NT2/D1 (cell line): ENCODE results near the gene RPL10A.
"Not testable (repeated sequence)": the region's sequence is repeated elsewhere in the genome, so short reads cannot be mapped to it uniquely, and the experiment has no call there.

Experiments
- DNase-seq: peaks from one replicate; pipeline ENCODE4 v3.0.0-alpha.2; 2011; ENCODE audit warnings: low read depth, low spot score
- H3K27me3 ChIP-seq: 2 replicates; pipeline ENCODE4 v1.6.0; 2011; ENCODE audit warnings: mild to moderate bottlenecking; ENCODE audit not compliant: insufficient read length, insufficient read depth
- H3K36me3 ChIP-seq: 2 replicates; pipeline ENCODE4 v1.6.1; 2011; ENCODE audit warnings: mild to moderate bottlenecking, low read length, mixed read lengths; ENCODE audit not compliant: insufficient read depth, insufficient read length
- H3K4me1 ChIP-seq: 2 replicates; pipeline ENCODE4 v1.5.1; 2011; ENCODE audit not compliant: insufficient read depth, insufficient read length
- H3K4me3 ChIP-seq: 2 replicates; pipeline ENCODE4 v1.5.1; 2011; ENCODE audit warnings: low read depth; ENCODE audit not compliant: insufficient read length
- H3K9ac ChIP-seq: 2 replicates; pipeline ENCODE4 v1.6.0; 2011; ENCODE audit warnings: low read depth; ENCODE audit not compliant: insufficient read length
- H3K9me3 ChIP-seq: 2 replicates; pipeline ENCODE4 v1.5.1; 2011; ENCODE audit warnings: mild to moderate bottlenecking, low read length; ENCODE audit not compliant: insufficient read depth
- SUZ12 ChIP-seq: IDR thresholded peaks from 2 replicates; pipeline ENCODE4 v1.6.1; 2011; ENCODE audit not compliant: insufficient read length, insufficient read depth; ENCODE audit errors: extremely low read depth
- YY1 ChIP-seq: IDR thresholded peaks from 2 replicates; pipeline ENCODE4 v1.6.1; 2011; ENCODE audit not compliant: insufficient read length, insufficient read depth
- ZNF274 ChIP-seq: IDR thresholded peaks from 2 replicates; pipeline ENCODE4 v1.6.1; 2011; ENCODE audit warnings: mild to moderate bottlenecking, low read depth, low read length

Gene RPL10A

DNA sequence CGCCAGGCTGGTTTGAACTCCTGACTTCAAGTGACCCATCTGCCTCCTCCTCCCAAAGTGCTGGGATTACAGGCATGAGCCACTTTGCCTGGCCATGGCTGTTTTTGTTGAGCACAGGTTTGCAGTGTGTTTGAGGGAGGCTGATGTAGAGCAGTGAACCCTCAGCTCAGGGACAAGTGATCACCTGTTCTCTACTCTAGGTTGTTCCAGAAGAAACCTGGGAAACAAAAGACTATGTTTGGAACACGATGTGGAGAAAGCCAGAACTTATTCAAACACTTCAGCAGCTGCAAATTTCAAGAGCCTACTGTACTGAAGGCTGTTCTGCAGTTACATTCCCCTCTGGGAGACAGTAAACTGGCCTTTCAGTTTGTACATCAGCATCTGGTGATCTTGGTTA lies 39.8 kb downstream of the RPL10A start:
- no peaks in the 10 kb centered on the region for H3K27me3 ChIP-seq
- H3K9ac ChIP-seq = no peak overlapping the region
- H3K36me3 ChIP-seq = no peaks in the 10 kb centered on the region
- no peak overlapping the region for H3K4me3 ChIP-seq
- no peaks in the 10 kb centered on the region for H3K9me3 ChIP-seq
- TF ChIP-seq YY1 (no peak), SUZ12 (no peak), ZNF274 (no peak)
- peaks cover 2% of the 10 kb centered on the region for H3K4me1 ChIP-seq
- DNase-seq = no peak

DNA sequence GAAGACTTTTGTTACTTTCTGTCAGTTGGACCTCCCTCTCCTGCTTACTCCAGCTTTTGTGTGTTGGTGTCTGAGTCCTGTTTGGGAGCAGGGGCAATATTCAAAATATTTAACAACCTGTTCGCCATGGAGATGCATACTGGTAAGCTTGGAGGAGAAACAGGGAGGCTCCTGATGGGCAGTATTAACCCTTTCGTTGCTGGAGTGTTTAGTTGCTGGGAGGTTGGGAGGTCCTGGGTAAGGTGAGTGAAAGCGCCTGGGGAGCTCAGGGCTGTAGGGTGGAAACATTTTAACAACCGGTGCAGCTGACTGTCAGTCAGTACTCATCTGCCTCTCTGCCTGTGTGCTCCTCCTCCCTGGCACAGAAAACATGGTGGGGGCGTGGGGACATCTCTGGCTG lies 40.3 kb downstream of the RPL10A start:
- Histone ChIP-seq H3K9me3 (no peaks in the 10 kb centered on the region), H3K4me3 (no peak overlapping the region), H3K27me3 (no peaks in the 10 kb centered on the region), H3K4me1 (peaks cover 2% of the 10 kb centered on the region), H3K36me3 (no peaks in the 10 kb centered on the region), H3K9ac (no peak overlapping the region)
- TF ChIP-seq ZNF274 = no peak
- TF ChIP-seq SUZ12 = no peak
- TF ChIP-seq YY1 = no peak
- no peak for DNase-seq

DNA sequence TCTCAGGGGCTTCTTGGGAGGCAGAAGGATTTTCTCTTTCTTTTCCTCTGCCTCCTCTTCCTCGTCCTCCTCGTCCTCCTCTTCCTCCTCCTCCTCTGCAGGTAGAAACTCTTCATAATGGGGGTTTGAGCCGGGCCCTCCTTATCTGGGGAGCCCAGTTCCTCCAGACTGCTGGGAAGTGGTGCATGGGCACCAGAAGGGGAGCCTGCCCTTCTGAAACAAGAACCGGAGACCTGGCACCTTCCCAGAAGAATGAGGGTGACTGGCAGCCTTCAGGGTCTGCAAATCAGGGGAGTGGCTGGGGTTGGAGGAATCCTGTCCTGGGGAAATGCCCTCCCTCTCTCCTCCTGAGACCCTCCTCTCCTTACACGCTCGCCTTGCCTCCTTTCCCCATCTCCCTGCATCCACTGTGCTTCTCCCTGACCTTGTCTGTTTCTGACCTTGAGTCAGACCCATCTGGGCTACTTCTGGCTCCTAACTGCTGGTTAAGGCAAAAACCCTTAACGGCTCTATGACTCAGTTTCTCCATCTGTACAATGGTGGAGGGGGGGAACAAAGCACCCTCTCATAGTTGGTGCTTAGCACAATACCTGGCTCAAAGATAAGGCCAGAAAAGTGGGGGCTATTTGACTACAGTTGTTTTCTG lies 42.8 kb downstream of the RPL10A start:
- no peaks in the 10 kb centered on the region for H3K36me3 ChIP-seq
- no peaks in the 10 kb centered on the region for H3K4me1 ChIP-seq
- TF ChIP-seq SUZ12 (no peak), YY1 (no peak), ZNF274 (no peak)
- H3K9me3 ChIP-seq = no peaks in the 10 kb centered on the region
- no peak overlapping the region for H3K4me3 ChIP-seq
- no peaks in the 10 kb centered on the region for H3K27me3 ChIP-seq
- no peak overlapping the region for H3K9ac ChIP-seq
- no peak for DNase-seq

DNA sequence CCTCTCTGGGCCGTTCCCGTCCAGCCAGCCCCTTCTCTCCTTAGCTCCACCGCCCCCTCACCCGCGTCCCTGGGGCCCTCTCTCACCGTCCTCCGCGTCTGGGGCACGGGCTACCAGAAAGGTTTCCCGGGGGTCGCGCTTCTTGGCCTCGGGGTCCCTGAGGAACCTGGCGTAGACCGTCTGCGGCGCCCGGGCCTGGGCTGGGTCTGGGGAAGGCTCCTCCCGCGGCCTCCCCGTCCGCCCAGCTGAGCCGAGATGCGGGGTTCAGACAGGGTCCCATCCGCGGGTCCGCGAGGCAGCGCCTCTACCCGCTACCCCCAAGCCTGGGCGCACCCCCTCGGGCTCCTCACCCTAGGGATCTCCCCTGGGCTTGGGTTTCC lies 43.4 kb downstream of the RPL10A start:
- Histone ChIP-seq H3K4me3 (no peak overlapping the region), H3K4me1 (no peaks in the 10 kb centered on the region), H3K9ac (no peak overlapping the region), H3K27me3 (no peaks in the 10 kb centered on the region), H3K36me3 (no peaks in the 10 kb centered on the region), H3K9me3 (no peaks in the 10 kb centered on the region)
- no peak for TF ChIP-seq ZNF274
- no peak for TF ChIP-seq SUZ12
- no peak for TF ChIP-seq YY1
- no peak for DNase-seq

- Histone ChIP-seq H3K4me3 (no peak overlapping the region), H3K9me3 (no peaks in the 10 kb centered on the region), H3K4me1 (no peaks in the 10 kb centered on the region), H3K9ac (no peak overlapping the region), H3K27me3 (no peaks in the 10 kb centered on the region), H3K36me3 (no peaks in the 10 kb centered on the region)
- no peak for TF ChIP-seq ZNF274
- TF ChIP-seq SUZ12 = no peak
- TF ChIP-seq YY1 = no peak
- no peak for DNase-seq
Measured at GRCh38 chr6:35512006-35512405, 43.8 kb downstream of the RPL10A start.

DNA sequence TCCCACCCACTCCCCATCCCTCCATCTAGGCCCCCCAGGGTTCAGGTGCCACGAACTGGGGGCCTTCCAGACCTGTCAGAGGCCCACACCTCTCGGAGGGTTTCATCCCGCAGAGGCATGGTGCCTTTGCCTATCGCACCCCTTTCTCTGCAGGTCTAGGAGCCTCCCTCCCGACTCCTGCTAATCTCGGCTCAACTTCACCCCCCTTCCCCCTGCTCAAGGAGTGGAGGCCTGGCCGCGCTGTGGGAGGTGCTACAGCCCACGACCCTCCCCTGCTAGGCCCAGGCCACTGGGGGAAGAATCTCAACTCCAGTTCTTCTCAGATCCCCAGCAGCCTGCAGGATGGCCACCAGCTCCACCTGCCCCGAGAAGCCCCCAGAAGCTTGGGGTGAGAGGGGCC lies 44.5 kb downstream of the RPL10A start, which contains the start of gene TULP1:
TSS of gene TULP1 (minus strand) at position 157 of the 400 bp plus-strand sequence. CDS start at position 119, 38 bp downstream.
- Histone ChIP-seq H3K9ac (no peak within 1 kb of the TSS), H3K36me3 (no peaks in the 10 kb centered on the region), H3K4me1 (no peaks in the 10 kb centered on the region), H3K27me3 (no peaks in the 10 kb centered on the region), H3K4me3 (no peak within 1 kb of the TSS), H3K9me3 (no peaks in the 10 kb centered on the region)
- no peak for DNase-seq
- no peak for TF ChIP-seq ZNF274
- TF ChIP-seq SUZ12 = no peak
- no peak for TF ChIP-seq YY1

DNA sequence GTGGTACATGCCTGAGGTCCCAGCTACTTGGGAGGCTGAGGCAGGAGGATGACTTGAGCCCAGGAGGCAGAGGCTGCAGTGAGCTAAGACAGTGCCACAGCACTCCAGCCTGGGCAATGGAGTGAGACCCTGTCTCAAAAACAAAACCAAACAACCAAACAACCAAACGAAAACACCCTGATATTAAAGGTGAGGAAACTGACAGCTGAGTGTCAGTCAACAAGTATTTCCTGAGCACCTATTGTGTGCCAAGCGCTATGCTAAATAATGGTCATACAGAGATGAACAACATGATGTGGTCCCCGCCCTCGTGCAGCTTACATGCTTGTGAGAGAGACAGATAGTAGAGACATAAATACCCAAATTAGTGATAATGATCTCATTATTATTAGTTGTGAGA lies 46.4 kb downstream of the RPL10A start:
- no peak overlapping the region for H3K4me3 ChIP-seq
- H3K4me1 ChIP-seq = peaks cover 2% of the 10 kb centered on the region
- TF ChIP-seq YY1 = no peak
- TF ChIP-seq SUZ12 = no peak
- TF ChIP-seq ZNF274 = no peak
- DNase-seq = no peak
- no peaks in the 10 kb centered on the region for H3K36me3 ChIP-seq
- no peak overlapping the region for H3K9ac ChIP-seq
- H3K9me3 ChIP-seq = no peaks in the 10 kb centered on the region
- H3K27me3 ChIP-seq = no peaks in the 10 kb centered on the region

DNA sequence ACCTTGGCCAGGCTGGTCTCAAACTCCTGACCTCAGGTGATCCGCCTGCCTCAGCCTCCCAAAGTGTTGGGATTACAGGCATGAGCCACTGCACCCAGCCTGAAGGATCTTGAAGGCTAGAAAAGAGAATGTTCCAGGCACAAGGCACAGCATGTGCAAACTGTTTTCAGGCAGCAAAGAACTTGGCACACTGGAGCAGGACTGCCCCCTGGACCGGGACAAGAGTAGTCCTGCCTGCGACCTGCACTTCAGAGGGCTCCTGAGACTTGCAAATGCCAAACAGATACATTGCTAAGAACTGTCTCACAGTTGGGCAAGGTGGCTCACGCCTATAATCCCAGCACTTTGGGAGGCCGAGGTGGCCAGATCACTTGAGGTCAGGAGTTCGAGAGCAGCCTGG lies 47.7 kb downstream of the RPL10A start:
- H3K4me3 ChIP-seq, H3K9me3 ChIP-seq, H3K4me1 ChIP-seq, H3K36me3 ChIP-seq, H3K9ac ChIP-seq, H3K27me3 ChIP-seq, DNase-seq: not testable (repeated sequence)
